HTERT RPE-1 (cell line): ENCODE measurements around the gene CDCA3.
"Not testable (repeated sequence)": the region's sequence is repeated elsewhere in the genome, so short reads cannot be mapped to it uniquely, and the experiment has no call there.

Experiments used
- in situ Hi-C: fragments of 300-500 bp; cut with MboI; formaldehyde crosslinking; loops from 4 replicates; pipeline ENCODE4 v1.14.3; 2020; ENCODE audit warnings: low sequenced_read_pairs

Gene CDCA3

GRCh38 chr12:6851153-6851920 is at the start of gene CDCA3:
Gene CDCA3 (minus strand): TSS chr12:6851286. CDS start chr12:6850952, 334 bp downstream.
- in situ Hi-C loops = no loop called here

GRCh38 chr12:6899837-6900519 is 48.9 kb upstream of the CDCA3 start:
- in situ Hi-C loops = no loop called here

GRCh38 chr12:6899427-6899826 is 48.3 kb upstream of the CDCA3 start:
- in situ Hi-C loops = no loop called here

- in situ Hi-C loops = no loop called here
Measured at GRCh38 chr12:6896846-6897435, 45.9 kb upstream of the CDCA3 start.

- in situ Hi-C loops = no loop called here
Measured at GRCh38 chr12:6894321-6894720, 43.2 kb upstream of the CDCA3 start.

- in situ Hi-C loops = not testable (repeated sequence)
Measured at GRCh38 chr12:6892683-6893082, 41.6 kb upstream of the CDCA3 start.

GRCh38 chr12:6891646-6892001 is 40.5 kb upstream of the CDCA3 start:
- in situ Hi-C loops = no loop called here

- in situ Hi-C loops = no loop called here
Measured at GRCh38 chr12:6890789-6891645, 39.9 kb upstream of the CDCA3 start.

GRCh38 chr12:6889775-6890573 is 38.9 kb upstream of the CDCA3 start:
- in situ Hi-C loops = not testable (repeated sequence)

- in situ Hi-C loops = not testable (repeated sequence)
Measured at GRCh38 chr12:6888794-6889193, 37.7 kb upstream of the CDCA3 start.

GRCh38 chr12:6888360-6888759 is 37.3 kb upstream of the CDCA3 start:
- in situ Hi-C loops = no loop called here

- in situ Hi-C loops = no loop called here
Measured at GRCh38 chr12:6887460-6887859, 36.4 kb upstream of the CDCA3 start.

- in situ Hi-C loops = not testable (repeated sequence)
Measured at GRCh38 chr12:6886206-6886999, 35.3 kb upstream of the CDCA3 start.

GRCh38 chr12:6884539-6884938 is 33.5 kb upstream of the CDCA3 start:
- in situ Hi-C loops = no loop called here

- in situ Hi-C loops = no loop called here
Measured at GRCh38 chr12:6883683-6884082, 32.6 kb upstream of the CDCA3 start.

GRCh38 chr12:6883252-6883651 is 32.2 kb upstream of the CDCA3 start:
- in situ Hi-C loops = no loop called here

GRCh38 chr12:6879824-6880223 is 28.7 kb upstream of the CDCA3 start:
- in situ Hi-C loops = not testable (repeated sequence)

- in situ Hi-C loops = not testable (repeated sequence)
Measured at GRCh38 chr12:6874015-6874368, 22.9 kb upstream of the CDCA3 start.
